DND-41 (cell line): Measurements from ENCODE around the gene SLC35E3.

ENCODE experiments used
- ATAC-seq: fragments of 200-7000 bp; cut with Tn5 transposase; 3 replicates; pipeline ENCODE4 v1.9.1; 2021; ENCODE audit warnings: low read depth; ENCODE audit not compliant: insufficient read depth
- DNase-seq: peaks from one replicate; pipeline ENCODE4 v3.0.0-alpha.2; 2020
- H2AFZ ChIP-seq: 2 replicates; pipeline ENCODE4 v1.6.0; 2012; ENCODE audit warnings: low read depth, low read length
- H3K27ac ChIP-seq: 2 replicates; pipeline ENCODE4 v1.5.1; 2012; ENCODE audit warnings: low read length, inconsistent platforms
- H3K27me3 ChIP-seq: fragments of 200-600 bp; sonication (generic); 2 replicates; pipeline ENCODE4 v1.6.0; 2012; ENCODE audit warnings: low read length, mild to moderate bottlenecking, inconsistent platforms; ENCODE audit not compliant: insufficient read depth, poor library complexity
- H3K36me3 ChIP-seq: 2 replicates; pipeline ENCODE4 v1.5.1; 2012; ENCODE audit warnings: low read length, inconsistent platforms; ENCODE audit not compliant: insufficient read depth
- H3K4me1 ChIP-seq: 2 replicates; pipeline ENCODE4 v1.5.1; 2012; ENCODE audit warnings: mild to moderate bottlenecking, low read length; ENCODE audit not compliant: insufficient read depth
- H3K4me2 ChIP-seq: 2 replicates; pipeline ENCODE4 v1.6.0; 2012; ENCODE audit warnings: mild to moderate bottlenecking, moderate library complexity, low read length, inconsistent platforms; ENCODE audit not compliant: insufficient read depth
- H3K4me3 ChIP-seq, 2 experiments: fragments of 200-600 bp in 1 of 2; shearing (Covaris generic) in 1 of 2; 2 replicates each; pipeline ENCODE4 v1.5.1; 2012 to 2016; ENCODE audit warnings: inconsistent platforms in 2 of 2, low read length in 2 of 2, mild to moderate bottlenecking in 2 of 2, low read depth in 1 of 2, moderate library complexity in 1 of 2
- H3K79me2 ChIP-seq: 2 replicates; pipeline ENCODE4 v1.6.0; 2012; ENCODE audit warnings: low read length, inconsistent platforms; ENCODE audit not compliant: insufficient read depth
- H3K9ac ChIP-seq: 2 replicates; pipeline ENCODE4 v1.6.0; 2012; ENCODE audit warnings: low read depth, mild to moderate bottlenecking, inconsistent platforms, low read length, moderate library complexity
- H3K9me3 ChIP-seq: 2 replicates; pipeline ENCODE4 v1.5.1; 2012; ENCODE audit warnings: low read length, moderate library complexity, mild to moderate bottlenecking, inconsistent platforms; ENCODE audit not compliant: insufficient read depth, severe bottlenecking
- H4K20me1 ChIP-seq: 2 replicates; pipeline ENCODE4 v1.6.0; 2012; ENCODE audit warnings: low read length; ENCODE audit not compliant: insufficient read depth
- EZH2 ChIP-seq: IDR thresholded peaks from 3 replicates; pipeline ENCODE4 v1.6.1; 2012; ENCODE audit warnings: borderline replicate concordance, low read depth, mild to moderate bottlenecking, moderate library complexity, low read length, inconsistent platforms; ENCODE audit not compliant: severe bottlenecking
- TF ChIP-seq, protein P1 (sequence below): IDR thresholded peaks from 2 replicates; pipeline ENCODE4 v1.5.1; 2012; ENCODE audit warnings: borderline replicate concordance, low read length, moderate library complexity, mild to moderate bottlenecking; ENCODE audit not compliant: poor library complexity, severe bottlenecking; ENCODE audit errors: extremely low read depth

SLC35E3 gene

DNA sequence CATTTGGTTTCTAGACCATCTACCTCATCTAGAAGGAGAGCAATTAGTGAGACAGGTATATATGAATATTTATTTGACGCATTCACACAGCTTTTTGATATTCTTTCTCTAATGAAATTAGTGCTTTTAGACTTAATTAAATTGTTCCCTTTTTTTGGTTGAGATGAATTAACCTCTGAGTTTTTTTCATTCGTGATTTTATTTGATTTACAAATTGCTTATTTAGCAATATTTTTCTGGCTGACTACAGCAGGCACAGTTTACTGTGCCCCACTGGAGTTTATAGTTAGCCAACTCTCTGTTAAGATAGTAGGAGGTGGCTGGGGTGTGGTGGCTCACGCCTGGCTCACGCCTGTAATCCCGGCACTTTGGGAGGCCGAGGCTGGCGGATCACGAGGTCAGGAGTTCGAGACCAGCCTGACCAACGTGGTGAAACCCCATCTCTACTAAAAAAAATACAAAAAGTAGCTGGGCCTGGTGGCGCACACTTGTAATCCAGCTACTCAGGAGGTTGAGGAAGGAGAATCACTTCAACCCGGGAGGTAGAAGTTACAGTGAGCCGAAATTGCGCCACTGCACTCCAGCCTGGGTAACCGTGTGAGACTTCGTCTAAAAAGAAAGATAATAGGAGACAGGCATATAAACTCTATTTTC lies 78.7 kb downstream of the SLC35E3 start:
- Histone ChIP-seq H4K20me1 (peaks cover 17% of the 10 kb centered on the region), H3K36me3 (peaks cover 94% of the 10 kb centered on the region), H3K4me3 (no peak overlapping the region), H2AFZ (no peak overlapping the region), H3K9me3 (no peaks in the 10 kb centered on the region), H3K27me3 (no peaks in the 10 kb centered on the region), H3K9ac (no peak overlapping the region), H3K4me1 (no peaks in the 10 kb centered on the region), H3K4me2 (no peak overlapping the region), H3K27ac (no peak overlapping the region), H3K79me2 (peaks cover 35% of the 10 kb centered on the region)
- no peak for ATAC-seq
- TF ChIP-seq, protein P1, sequence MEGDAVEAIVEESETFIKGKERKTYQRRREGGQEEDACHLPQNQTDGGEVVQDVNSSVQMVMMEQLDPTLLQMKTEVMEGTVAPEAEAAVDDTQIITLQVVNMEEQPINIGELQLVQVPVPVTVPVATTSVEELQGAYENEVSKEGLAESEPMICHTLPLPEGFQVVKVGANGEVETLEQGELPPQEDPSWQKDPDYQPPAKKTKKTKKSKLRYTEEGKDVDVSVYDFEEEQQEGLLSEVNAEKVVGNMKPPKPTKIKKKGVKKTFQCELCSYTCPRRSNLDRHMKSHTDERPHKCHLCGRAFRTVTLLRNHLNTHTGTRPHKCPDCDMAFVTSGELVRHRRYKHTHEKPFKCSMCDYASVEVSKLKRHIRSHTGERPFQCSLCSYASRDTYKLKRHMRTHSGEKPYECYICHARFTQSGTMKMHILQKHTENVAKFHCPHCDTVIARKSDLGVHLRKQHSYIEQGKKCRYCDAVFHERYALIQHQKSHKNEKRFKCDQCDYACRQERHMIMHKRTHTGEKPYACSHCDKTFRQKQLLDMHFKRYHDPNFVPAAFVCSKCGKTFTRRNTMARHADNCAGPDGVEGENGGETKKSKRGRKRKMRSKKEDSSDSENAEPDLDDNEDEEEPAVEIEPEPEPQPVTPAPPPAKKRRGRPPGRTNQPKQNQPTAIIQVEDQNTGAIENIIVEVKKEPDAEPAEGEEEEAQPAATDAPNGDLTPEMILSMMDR, result no peak
- TF ChIP-seq EZH2, result no peak
- DNase-seq, result no peak

DNA sequence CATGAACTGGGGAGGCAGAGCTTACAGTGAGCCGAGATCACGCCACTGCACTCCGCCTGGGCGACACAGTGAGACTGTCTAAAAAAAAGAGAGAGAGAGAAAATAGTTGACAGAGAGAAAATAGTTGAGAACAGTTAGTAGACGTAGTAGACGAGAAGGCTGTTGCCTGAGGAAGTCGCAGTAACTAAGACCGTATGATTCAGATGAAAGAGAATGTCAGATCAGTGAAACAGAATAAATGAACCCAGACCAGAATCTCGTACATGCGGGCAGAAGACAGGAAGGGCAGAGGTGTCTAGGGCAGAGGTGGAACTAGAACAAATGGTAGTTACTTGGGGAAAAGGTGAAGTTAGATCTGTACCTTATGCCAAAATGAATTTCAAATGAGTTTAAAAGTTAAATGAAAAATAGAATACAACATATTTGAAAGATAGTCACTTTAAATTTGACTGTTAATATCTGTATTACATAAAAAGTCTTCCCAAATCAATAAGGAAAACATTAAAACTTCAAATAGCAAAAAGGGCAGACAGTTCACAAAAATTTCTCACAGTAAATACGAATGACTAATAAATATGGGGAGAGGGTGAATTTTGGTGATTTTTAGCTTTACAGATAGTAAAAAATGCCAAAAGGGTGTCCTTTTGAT lies 79.7 kb downstream of the SLC35E3 start:
- H3K4me2 ChIP-seq, result no peak overlapping the region
- H3K36me3 ChIP-seq, result peaks cover 95% of the 10 kb centered on the region
- no peaks in the 10 kb centered on the region for H3K4me1 ChIP-seq
- TF ChIP-seq, protein P1, result no peak
- TF ChIP-seq EZH2, result no peak
- peaks cover 17% of the 10 kb centered on the region for H4K20me1 ChIP-seq
- no peak overlapping the region for H3K27ac ChIP-seq
- no peak overlapping the region for H2AFZ ChIP-seq
- H3K9ac ChIP-seq, result no peak overlapping the region
- ATAC-seq (no peak), DNase-seq (no peak)
- no peaks in the 10 kb centered on the region for H3K9me3 ChIP-seq
- H3K27me3 ChIP-seq, result no peaks in the 10 kb centered on the region
- peaks cover 30% of the 10 kb centered on the region for H3K79me2 ChIP-seq
- H3K4me3 ChIP-seq, result no peak overlapping the region

DNA sequence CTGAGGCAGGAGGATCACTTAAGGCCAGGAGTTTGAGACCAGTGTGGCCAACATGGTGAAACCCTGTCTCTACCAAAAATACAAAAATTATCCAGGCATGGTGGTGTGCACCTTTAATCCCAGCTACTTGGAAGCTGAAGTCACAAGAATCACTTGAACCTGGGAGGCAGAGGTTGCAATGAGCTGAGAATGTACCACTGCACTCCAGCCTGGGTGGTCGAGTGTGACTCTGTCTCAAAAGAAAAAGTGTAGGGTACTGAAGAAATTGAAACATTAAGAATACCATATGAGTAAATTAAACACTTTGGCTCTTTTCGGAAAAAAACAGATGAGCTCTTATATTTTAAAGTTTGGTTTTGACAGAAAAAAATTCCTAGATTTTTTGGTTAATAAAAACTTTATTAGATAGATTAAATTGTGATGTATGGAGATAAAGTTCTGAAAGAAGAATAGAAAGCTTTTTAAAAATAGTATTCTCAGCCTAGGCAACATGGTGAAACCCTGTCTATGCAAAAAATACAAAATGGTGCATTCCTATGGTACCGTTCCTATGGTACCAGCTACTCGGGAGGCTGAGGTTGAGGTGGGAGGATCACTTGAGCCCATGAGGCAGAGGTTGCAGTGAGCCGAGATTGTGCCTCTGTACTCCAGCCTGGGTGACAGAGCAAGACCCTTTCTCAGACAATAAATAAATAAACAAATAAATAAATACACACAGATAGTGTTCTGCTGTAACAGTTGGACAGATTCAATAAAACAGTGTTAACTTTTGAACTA lies 82.1 kb downstream of the SLC35E3 start:
- H3K9me3 ChIP-seq, result no peaks in the 10 kb centered on the region
- no peak overlapping the region for H3K27ac ChIP-seq
- H3K4me3 ChIP-seq, result no peak overlapping the region
- no peak for DNase-seq
- no peak for TF ChIP-seq EZH2
- TF ChIP-seq, protein P1, result no peak
- H3K36me3 ChIP-seq, result peaks cover 93% of the 10 kb centered on the region
- no peak for ATAC-seq
- H3K4me1 ChIP-seq, result no peaks in the 10 kb centered on the region
- H3K4me2 ChIP-seq, result no peak overlapping the region
- no peaks in the 10 kb centered on the region for H3K27me3 ChIP-seq
- peaks cover 27% of the 10 kb centered on the region for H3K79me2 ChIP-seq
- H2AFZ ChIP-seq, result no peak overlapping the region
- H3K9ac ChIP-seq, result no peak overlapping the region
- H4K20me1 ChIP-seq, result peaks cover 9% of the 10 kb centered on the region; the same call in 1 of the 2 replicates
